ENCODE data around the gene SRP19. TPM values are rescaled to one million over a fixed set of nuclear protein-coding genes. Genes with fewer than 3 reads are reported as not detected.

The SRP19 gene
- polyA plus RNA-seq, 12 donors = 53.7 to 178 (median 74.2) TPM; not detected in 1

DNA sequence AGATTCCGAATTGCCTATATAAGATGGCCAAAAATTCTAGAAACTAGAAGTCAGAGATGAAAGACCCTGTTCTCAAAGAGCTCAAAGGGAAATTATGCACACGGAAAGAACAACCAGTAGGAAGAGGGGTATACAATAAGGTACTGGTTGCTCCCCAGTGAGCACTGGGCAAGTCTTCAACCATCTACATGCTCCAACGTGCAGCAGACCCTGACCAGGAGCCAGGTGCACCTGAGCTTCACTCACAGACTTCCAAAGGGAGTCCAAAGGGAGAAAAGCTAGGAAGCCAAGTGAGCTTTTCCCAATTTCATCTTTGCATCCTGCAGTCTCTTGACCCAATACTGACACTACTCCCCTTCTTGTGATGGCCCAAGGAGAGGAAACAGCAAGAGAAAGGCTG, 57.0 kb downstream of the SRP19 start:
- no peak for DNase-seq

DNA sequence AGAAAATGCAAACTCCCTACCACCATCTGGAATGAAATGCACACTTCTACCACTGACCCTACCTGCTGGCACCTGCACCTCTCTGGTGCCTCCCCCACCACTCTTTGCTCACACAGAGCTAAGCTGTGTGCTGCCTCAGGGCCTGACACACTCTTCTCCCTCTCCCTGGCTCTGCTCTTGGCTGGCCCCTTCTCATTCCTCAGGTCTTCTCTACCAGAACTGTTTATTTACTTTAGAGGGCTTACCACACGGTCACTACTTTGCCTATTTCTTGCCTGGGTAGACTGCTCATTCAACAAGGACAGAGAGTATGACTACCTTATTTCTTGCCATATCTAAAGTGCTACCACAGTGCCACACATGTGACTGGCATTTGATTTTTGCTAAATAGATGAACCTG, 57.6 kb downstream of the SRP19 start:
- DNase-seq = no peak

Other genes starting within 250 kb of the SRP19 start
- 10 to 100 TPM in 11 of 12 donors, not detected in 1; 24.7 to 31.8 (median 27.5) TPM for gene APC, start 123.4 kb upstream of the SRP19 start, polyA plus RNA-seq (ENCODE audit: insufficient read length in 12 of 12)
- gene REEP5, start 60.9 kb downstream of the SRP19 start, polyA plus RNA-seq (ENCODE audit: insufficient read length in 12 of 12) = 10 to 100 TPM in 11 of 12 donors, not detected in 1; 57.5 to 83.9 (median 73.0) TPM
- 10 to 100 TPM; 19.6 to 67.9 (median 27.1) TPM for gene DCP2, start 115.5 kb downstream of the SRP19 start, polyA plus RNA-seq (ENCODE audit: insufficient read length in 12 of 12)

All from muscle of arm (tissue), 12 donors.